Bronchial epithelial cell (primary cell): ENCODE data around the gene GPR78. TPM values are rescaled to one million over a fixed set of nuclear protein-coding genes. Genes with fewer than 3 reads are reported as not detected.

ENCODE experiments used
- DNase-seq: peaks from one replicate; pipeline ENCODE4 v3.0.0-alpha.2; 2010; ENCODE audit warnings: low read depth
- FAIRE-seq: peaks from 2 replicates; lab custom pipeline; 2011; peaks lifted over from hg19 to GRCh38; lab: Jason Lieb, UNC
- H3K27me3 ChIP-seq: 2 replicates; pipeline ENCODE4 v1.5.1; 2011; ENCODE audit warnings: low read length; ENCODE audit not compliant: control insufficient read depth, insufficient read depth
- H3K36me3 ChIP-seq: 2 replicates; pipeline ENCODE4 v1.5.1; 2011; ENCODE audit warnings: low read length; ENCODE audit not compliant: control insufficient read depth, insufficient read depth
- H3K4me3 ChIP-seq: 2 replicates; pipeline ENCODE4 v1.5.1; 2011; ENCODE audit warnings: mild to moderate bottlenecking, low read depth, low read length, control low read depth
- total RNA-seq: library from RNA; depleted of rRNA; stranded (reverse); fragments of >200 nt; gene quantifications from 2 replicates; pipeline ENCODE4 v1.2.1, GENCODE V29; 2014
- TF ChIP-seq, protein P1 (sequence below): IDR thresholded peaks from 2 replicates; pipeline ENCODE4 v1.5.1; 2011; ENCODE audit warnings: mild to moderate bottlenecking, moderate library complexity, low read length, control low read depth, inconsistent platforms; ENCODE audit not compliant: insufficient read depth, severe bottlenecking

Gene GPR78
- total RNA-seq, 1 donor from 2014 or later = under 0.01 TPM

DNA sequence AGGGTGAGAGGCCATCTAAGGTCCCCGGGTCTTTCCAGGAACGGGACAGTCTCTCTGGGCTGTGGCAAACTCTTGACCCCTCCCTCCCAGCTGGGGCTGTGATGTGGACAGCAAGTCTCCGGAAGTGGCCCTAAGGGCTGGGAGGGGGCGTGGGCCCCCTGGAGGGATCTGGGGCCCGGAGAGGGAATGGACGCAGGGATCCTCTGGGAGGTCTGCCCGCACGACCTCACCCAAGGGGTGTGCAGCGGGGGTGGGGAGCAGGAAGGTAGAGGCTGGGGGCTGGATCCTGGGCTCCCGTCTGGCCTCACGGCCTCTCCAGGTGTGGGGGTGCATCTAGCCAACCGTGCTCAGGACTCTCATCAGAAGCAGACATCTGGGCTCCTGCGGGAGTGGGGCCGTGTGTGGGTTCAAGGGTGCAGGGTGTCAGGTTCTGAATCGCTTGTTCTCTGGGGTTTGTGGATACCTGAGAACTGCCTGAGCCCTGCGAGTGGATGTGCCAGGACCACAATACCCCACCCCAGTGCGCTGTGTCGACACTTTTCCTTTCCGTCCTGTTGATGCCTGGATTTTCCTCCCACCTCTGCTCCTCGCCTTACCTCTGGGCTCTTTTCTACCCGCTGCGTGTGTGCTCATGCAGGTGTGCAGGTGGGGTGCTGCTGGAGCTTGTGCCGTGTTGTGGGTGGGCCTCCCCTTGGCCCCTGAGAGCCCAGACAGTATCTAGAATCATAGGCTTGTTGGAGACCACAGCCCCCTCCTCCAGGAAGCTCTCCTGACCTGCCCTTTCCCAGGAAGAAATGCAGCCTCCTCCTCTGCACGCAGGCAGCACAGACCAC lies 13.3 kb downstream of the GPR78 start:
- DNase-seq (no peak), FAIRE-seq (no peak)
- Histone ChIP-seq H3K27me3 (peaks cover 23% of the 10 kb centered on the region), H3K4me3 (no peak overlapping the region), H3K36me3 (no peaks in the 10 kb centered on the region)
- TF ChIP-seq, protein P1, sequence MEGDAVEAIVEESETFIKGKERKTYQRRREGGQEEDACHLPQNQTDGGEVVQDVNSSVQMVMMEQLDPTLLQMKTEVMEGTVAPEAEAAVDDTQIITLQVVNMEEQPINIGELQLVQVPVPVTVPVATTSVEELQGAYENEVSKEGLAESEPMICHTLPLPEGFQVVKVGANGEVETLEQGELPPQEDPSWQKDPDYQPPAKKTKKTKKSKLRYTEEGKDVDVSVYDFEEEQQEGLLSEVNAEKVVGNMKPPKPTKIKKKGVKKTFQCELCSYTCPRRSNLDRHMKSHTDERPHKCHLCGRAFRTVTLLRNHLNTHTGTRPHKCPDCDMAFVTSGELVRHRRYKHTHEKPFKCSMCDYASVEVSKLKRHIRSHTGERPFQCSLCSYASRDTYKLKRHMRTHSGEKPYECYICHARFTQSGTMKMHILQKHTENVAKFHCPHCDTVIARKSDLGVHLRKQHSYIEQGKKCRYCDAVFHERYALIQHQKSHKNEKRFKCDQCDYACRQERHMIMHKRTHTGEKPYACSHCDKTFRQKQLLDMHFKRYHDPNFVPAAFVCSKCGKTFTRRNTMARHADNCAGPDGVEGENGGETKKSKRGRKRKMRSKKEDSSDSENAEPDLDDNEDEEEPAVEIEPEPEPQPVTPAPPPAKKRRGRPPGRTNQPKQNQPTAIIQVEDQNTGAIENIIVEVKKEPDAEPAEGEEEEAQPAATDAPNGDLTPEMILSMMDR = no peak

DNA sequence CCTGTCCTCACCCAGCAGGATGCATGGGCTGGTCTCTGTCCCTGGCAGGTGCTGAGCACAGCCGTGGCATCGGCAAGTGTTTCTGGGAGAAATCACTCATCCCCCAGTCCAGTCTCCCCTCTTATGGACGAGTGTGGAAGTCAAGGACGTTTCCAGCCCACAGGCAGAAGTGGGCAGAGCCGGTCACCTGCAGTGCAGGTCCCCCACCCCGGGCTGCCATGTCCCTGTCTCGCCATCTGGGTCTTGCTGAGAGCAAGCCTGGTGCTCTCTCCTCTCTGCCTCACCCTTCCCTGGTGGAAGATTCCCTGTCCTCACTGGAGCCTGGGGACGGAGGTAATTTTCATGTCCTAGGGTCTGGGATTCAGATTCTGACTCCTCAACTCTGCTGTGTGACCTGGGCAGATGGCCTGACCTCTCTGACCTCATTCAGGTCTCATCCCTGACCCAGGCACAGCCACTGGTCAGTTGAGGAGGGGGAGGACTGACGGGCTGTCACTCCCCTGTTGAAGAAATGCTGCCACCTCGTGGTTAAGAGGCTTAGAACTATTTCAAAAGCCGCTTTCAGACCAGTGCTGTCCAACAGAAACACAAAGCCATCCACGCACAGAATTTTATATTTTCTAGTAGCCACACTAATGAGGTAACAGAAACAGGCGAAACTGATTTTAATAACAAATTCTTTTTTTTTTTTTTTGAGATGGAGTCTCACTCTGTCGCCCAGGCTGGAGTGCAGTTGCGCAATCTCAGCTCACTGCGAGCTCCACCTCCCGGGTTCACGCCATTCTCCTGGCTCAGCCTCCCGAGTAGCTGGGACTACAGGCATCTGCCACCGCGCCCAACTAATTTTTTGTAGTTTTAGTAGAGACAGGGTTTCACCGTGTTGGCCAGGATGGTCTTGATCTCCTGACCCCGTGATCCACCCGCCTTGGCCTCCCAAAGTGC lies 14.2 kb downstream of the GPR78 start:
- TF ChIP-seq, protein P1 = peak; percentile 67
- Histone ChIP-seq H3K27me3 (peaks cover 23% of the 10 kb centered on the region), H3K4me3 (no peak overlapping the region), H3K36me3 (no peaks in the 10 kb centered on the region)
- FAIRE-seq (peak; percentile 62), DNase-seq (peak; percentile 62)

DNA sequence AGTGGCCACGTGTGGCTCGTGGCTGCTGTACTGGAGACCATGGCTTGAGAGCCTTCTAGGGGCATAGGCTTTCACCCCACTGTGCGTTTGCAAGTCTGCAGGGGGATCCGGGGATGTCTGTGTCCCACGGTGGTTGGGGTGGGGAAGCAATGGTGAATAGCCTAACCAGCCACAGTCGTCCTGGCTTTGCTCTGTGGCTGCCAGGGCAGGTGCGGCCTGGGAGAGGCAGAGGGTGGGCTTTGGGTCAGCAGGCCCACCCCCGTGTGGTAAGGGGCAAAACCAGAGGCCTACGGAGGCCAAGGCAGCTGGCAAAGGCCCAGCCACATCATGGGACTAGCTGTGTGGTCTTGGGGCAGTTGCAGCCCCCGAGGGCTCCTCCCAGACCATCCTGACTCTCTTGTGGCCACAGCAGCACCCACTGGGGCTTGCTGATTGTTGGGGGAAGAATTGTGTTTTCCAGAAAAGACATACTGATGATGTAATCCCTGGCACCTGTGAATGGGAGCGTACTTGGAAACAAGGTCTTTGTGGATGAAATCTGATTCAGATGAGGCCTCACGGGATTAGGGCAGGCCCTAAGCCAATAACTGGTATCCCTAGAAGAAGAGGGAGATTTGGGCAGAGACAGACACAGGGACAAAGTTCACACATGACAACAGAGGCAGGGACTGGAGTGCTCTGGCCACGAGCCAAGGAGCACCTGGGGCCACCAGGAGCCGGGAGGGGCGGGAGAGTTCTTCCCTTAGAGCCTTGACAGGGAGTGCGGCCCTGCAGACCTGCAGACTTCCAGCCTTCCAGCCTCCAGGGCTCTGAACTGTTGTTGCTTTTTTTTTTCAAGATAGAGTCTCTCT lies 15.3 kb downstream of the GPR78 start:
- no peak for FAIRE-seq
- no peaks in the 10 kb centered on the region for H3K36me3 ChIP-seq
- H3K27me3 ChIP-seq = peaks cover 23% of the 10 kb centered on the region
- DNase-seq = no peak
- no peak overlapping the region for H3K4me3 ChIP-seq
- TF ChIP-seq, protein P1 = no peak

DNA sequence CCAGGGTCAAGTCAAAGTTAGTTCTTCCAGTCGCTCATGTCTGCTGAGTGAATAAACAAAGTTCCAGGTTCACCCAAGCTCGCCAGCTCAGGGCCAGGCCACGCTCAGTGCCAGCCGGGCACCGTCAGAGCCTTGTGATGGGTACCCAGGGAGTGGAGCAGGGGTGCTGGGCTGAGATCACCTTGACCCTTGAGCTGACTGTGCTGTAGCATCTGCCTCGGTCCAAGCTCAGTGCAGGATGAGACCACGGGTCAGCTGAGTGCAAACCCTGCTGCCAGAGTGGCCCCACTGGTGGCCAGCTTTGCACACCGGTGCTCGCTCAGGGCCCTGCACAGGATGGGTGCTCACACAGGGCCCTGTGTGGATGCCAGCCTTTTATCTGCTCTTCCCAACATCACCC lies 16.7 kb downstream of the GPR78 start:
- FAIRE-seq = no peak
- TF ChIP-seq, protein P1 = no peak
- peaks cover 19% of the 10 kb centered on the region for H3K27me3 ChIP-seq

DNA sequence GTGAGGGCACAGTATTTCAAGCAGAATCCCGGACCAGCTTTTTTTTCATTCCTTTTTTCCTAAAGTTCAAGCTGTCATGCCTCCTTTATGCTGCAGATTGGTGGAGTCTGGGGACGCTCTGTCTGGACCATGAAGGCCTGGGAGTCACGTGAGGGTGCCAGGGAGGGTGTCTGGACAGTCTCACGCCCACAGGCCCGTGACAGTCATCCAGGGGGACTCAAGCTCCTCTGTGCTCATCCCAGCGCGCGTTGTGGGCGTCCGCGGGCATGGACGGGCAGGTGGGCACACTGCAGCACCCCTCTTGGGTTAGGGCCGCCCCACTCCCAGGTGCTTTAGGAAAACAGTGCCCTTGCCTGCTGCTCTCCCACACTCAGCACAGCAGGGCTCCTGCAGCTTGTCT lies 17.1 kb downstream of the GPR78 start:
- DNase-seq (no peak), FAIRE-seq (no peak)
- TF ChIP-seq, protein P1 = no peak
- no peak overlapping the region for H3K4me3 ChIP-seq
- peaks cover 15% of the 10 kb centered on the region for H3K27me3 ChIP-seq
- H3K36me3 ChIP-seq = no peaks in the 10 kb centered on the region

More for the DNA sequence above, 16.7 kb downstream of the GPR78 start:
- DNase-seq = no peak
- no peak overlapping the region for H3K4me3 ChIP-seq
- H3K36me3 ChIP-seq = no peaks in the 10 kb centered on the region
